ENCODE data around the gene HMCN1. TPM values are rescaled to one million over a fixed set of nuclear protein-coding genes. Genes with fewer than 3 reads are reported as not detected.
A peak's percentile ranks its signal among the peaks of the same experiment; 100 is the strongest.

Gene HMCN1
- total RNA-seq, 2 experiments from 2014 or later, result 0.14 TPM; not detected in 1

GRCh38 chr1:186079084-186079684 is 345.0 kb downstream of the HMCN1 start:
- no peaks in the 10 kb centered on the region for H3K9me3 Mint-ChIP-seq (ENCODE audit: low read depth)
- no peak overlapping the region for H3K27ac Mint-ChIP-seq
- no peaks in the 10 kb centered on the region for H3K27me3 Mint-ChIP-seq
- no peaks in the 10 kb centered on the region for H3K36me3 Mint-ChIP-seq (ENCODE audit: low read depth)
- CTCF ChIA-PET, result no interaction called here
- intact Hi-C loops (cut with DNase I, micrococcal nuclease), result no loop called here
- H3K4me3 Mint-ChIP-seq, result no peak overlapping the region
- H3K4me1 Mint-ChIP-seq, result no peaks in the 10 kb centered on the region
- no peak for ATAC-seq
- DNase-seq, result no peak
- POLR2A ChIA-PET, result no interaction called here

DNA sequence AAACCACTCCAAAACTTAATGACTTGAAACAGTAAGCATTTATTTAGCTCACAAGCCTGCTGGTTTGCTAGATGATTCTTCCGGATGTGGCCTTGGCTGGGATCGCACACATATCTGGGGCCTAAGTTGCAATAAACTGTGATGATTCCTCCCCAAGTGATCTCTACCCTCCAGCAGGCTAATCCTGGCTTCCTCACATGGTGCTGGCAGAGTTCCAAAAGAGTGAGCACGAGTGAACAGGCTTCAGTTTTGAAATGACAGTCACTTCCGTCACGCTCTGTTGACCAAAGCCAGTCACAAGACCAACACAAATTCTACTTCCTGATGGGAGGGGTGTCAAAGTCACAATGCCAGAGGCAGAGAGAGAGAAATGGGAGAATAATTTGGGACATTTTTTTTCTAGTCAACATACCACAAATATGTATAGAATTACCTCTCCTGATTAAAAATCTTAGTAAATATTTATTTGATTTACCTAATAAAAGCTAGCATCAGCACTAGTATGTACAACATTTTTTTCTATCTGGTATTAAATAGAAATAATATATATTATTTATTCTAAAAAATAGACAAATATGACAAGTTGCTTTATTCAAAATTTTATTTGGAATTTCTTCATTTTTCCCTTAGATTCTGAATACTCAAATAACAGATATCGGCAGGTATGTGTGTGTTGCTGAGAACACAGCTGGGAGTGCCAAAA is 348.2 kb downstream of the HMCN1 start:
- H3K36me3 Mint-ChIP-seq (ENCODE audit: low read depth), result no peaks in the 10 kb centered on the region
- no peaks in the 10 kb centered on the region for H3K4me1 Mint-ChIP-seq
- no peak overlapping the region for H3K27ac Mint-ChIP-seq
- DNase-seq (peak; percentile 33), ATAC-seq (peak; percentile 16)
- intact Hi-C loops (cut with DNase I, micrococcal nuclease), result no loop called here
- CTCF ChIA-PET, result no interaction called here
- POLR2A ChIA-PET, result no interaction called here
- H3K27me3 Mint-ChIP-seq, result peaks cover 2% of the 10 kb centered on the region
- H3K9me3 Mint-ChIP-seq (ENCODE audit: low read depth), result no peaks in the 10 kb centered on the region
- no peak overlapping the region for H3K4me3 Mint-ChIP-seq

DNA sequence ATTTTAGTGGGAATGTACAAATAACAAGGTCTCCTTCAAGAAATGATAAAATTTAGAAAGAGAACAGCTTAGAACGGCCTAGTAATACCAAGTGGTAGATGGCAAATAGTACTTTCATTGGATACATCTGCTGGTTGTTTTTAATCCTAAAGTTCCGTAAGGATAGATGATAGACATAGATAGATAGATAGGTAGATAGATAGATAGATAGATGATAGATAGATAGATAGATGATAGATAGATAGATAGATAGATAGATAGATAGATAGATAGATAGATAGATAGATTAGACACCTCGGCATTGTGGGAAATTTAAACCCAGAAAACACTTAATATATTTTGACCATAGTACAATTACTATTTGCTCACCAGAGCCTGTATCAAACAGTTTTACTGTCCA is 352.4 kb downstream of the HMCN1 start:
- DNase-seq (no peak), ATAC-seq (no peak)
- H3K27ac Mint-ChIP-seq, result no peak overlapping the region
- H3K9me3 Mint-ChIP-seq (ENCODE audit: low read depth), result no peaks in the 10 kb centered on the region
- H3K4me1 Mint-ChIP-seq, result no peaks in the 10 kb centered on the region
- intact Hi-C loops (cut with DNase I, micrococcal nuclease), result no loop called here
- peaks cover 4% of the 10 kb centered on the region for H3K27me3 Mint-ChIP-seq
- no peak overlapping the region for H3K4me3 Mint-ChIP-seq
- CTCF ChIA-PET, result no interaction called here
- no peaks in the 10 kb centered on the region for H3K36me3 Mint-ChIP-seq (ENCODE audit: low read depth)
- POLR2A ChIA-PET, result no interaction called here

GRCh38 chr1:186089940-186090339 is 355.7 kb downstream of the HMCN1 start:
- Mint-ChIP-seq H3K27me3 (peaks cover 4% of the 10 kb centered on the region), H3K36me3 (ENCODE audit: low read depth) (no peaks in the 10 kb centered on the region), H3K4me3 (no peak overlapping the region), H3K27ac (no peak overlapping the region), H3K9me3 (ENCODE audit: low read depth) (no peaks in the 10 kb centered on the region), H3K4me1 (no peaks in the 10 kb centered on the region)
- POLR2A ChIA-PET, result no interaction called here
- CTCF ChIA-PET, result no interaction called here
- no peak for ATAC-seq
- no peak for DNase-seq
- intact Hi-C loops (cut with DNase I, micrococcal nuclease), result no loop called here

GRCh38 chr1:186091222-186091720 is 357.1 kb downstream of the HMCN1 start:
- H3K27ac Mint-ChIP-seq, result no peak overlapping the region
- H3K4me3 Mint-ChIP-seq, result no peak overlapping the region
- H3K27me3 Mint-ChIP-seq, result peaks cover 5% of the 10 kb centered on the region
- DNase-seq, result no peak
- H3K36me3 Mint-ChIP-seq (ENCODE audit: low read depth), result no peaks in the 10 kb centered on the region
- H3K9me3 Mint-ChIP-seq (ENCODE audit: low read depth), result no peaks in the 10 kb centered on the region
- ATAC-seq, result no peak
- intact Hi-C loops (cut with DNase I, micrococcal nuclease), result no loop called here
- H3K4me1 Mint-ChIP-seq, result no peaks in the 10 kb centered on the region
- ChIA-PET POLR2A (no interaction called here), CTCF (interaction anchor here (1.0 kb wide), 1 partner anchor 18 kb away, joined by 3 read pairs; no protein-coding TSS in a partner anchor)

GRCh38 chr1:186093437-186093836 is 359.2 kb downstream of the HMCN1 start:
- intact Hi-C loops (cut with DNase I, micrococcal nuclease), result no loop called here
- Mint-ChIP-seq H3K27ac (no peak overlapping the region), H3K9me3 (ENCODE audit: low read depth) (no peaks in the 10 kb centered on the region), H3K4me3 (no peak overlapping the region), H3K36me3 (ENCODE audit: low read depth) (no peaks in the 10 kb centered on the region), H3K4me1 (no peaks in the 10 kb centered on the region), H3K27me3 (peaks cover 5% of the 10 kb centered on the region)
- ChIA-PET POLR2A (no interaction called here), CTCF (no interaction called here)
- ATAC-seq, result no peak
- no peak for DNase-seq

GRCh38 chr1:186094172-186094571 is 360.0 kb downstream of the HMCN1 start:
- DNase-seq (no peak), ATAC-seq (no peak)
- Mint-ChIP-seq H3K27me3 (peaks cover 5% of the 10 kb centered on the region), H3K4me1 (no peaks in the 10 kb centered on the region), H3K36me3 (ENCODE audit: low read depth) (no peaks in the 10 kb centered on the region), H3K9me3 (ENCODE audit: low read depth) (no peaks in the 10 kb centered on the region), H3K27ac (no peak overlapping the region), H3K4me3 (no peak overlapping the region)
- POLR2A ChIA-PET, result no interaction called here
- CTCF ChIA-PET, result no interaction called here
- intact Hi-C loops (cut with DNase I, micrococcal nuclease), result no loop called here

GRCh38 chr1:186099336-186100104 is 365.3 kb downstream of the HMCN1 start:
- no peaks in the 10 kb centered on the region for H3K36me3 Mint-ChIP-seq (ENCODE audit: low read depth)
- H3K9me3 Mint-ChIP-seq (ENCODE audit: low read depth), result no peaks in the 10 kb centered on the region
- H3K4me1 Mint-ChIP-seq, result no peaks in the 10 kb centered on the region
- intact Hi-C loops (cut with DNase I, micrococcal nuclease), result no loop called here
- POLR2A ChIA-PET, result no interaction called here
- DNase-seq, result no peak
- no peak overlapping the region for H3K4me3 Mint-ChIP-seq
- peaks cover 5% of the 10 kb centered on the region for H3K27me3 Mint-ChIP-seq
- CTCF ChIA-PET, result interaction anchor here (0.6 kb wide), 1 partner anchor 236 kb away, joined by 3 read pairs; no protein-coding TSS in a partner anchor
- no peak overlapping the region for H3K27ac Mint-ChIP-seq
- ATAC-seq, result no peak

DNA sequence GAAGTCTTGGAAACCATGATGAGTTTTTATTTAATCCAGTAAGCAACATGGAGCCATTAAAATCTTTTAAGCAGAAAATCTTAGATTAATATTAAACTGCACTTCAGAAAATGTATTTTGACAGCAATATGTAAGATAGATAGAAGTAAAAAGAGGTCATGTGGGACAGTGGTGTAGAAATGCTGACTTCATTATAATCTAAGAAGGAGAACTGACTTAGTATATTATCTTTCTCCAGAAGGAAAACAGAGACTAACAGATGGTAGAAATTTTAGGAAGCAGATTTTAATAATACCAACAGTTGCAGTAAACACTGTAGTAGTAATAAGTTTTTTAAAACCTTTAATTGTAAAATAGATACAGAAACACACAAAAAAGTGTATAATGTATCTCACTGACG is 367.9 kb downstream of the HMCN1 start:
- POLR2A ChIA-PET, result no interaction called here
- no peaks in the 10 kb centered on the region for H3K4me1 Mint-ChIP-seq
- H3K36me3 Mint-ChIP-seq (ENCODE audit: low read depth), result no peaks in the 10 kb centered on the region
- H3K9me3 Mint-ChIP-seq (ENCODE audit: low read depth), result no peaks in the 10 kb centered on the region
- intact Hi-C loops (cut with DNase I, micrococcal nuclease), result no loop called here
- no peak for ATAC-seq
- H3K4me3 Mint-ChIP-seq, result no peak overlapping the region
- DNase-seq, result no peak
- CTCF ChIA-PET, result no interaction called here
- H3K27me3 Mint-ChIP-seq, result peaks cover 4% of the 10 kb centered on the region
- H3K27ac Mint-ChIP-seq, result no peak overlapping the region

DNA sequence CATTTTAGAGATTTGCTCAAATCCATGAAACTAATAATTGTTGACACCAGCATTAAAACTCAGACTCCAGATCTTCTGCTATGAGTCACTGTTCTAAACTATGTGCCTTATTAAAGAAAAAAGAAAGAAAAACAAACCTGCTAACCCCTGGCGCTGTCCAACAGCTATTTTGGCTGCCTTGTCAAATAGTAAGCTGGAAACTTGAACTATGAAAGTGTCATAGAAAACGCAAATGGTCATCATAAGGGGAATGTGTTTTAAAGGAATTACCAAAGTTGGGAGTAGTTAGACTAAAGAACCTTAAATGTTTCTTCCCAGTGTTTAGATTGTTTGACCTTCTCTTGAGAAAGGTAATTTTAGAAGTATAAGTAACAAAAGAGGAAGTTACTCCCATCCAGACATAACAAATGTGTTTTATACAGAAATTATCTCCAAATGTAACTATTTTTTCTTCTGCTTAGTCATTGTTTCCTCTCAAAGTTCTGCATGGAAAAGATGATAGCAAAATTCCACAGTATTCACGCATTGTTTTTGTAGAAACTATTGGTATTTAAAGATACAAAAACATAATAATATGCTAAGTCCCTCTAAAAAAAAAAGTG is 368.5 kb downstream of the HMCN1 start:
- Mint-ChIP-seq H3K36me3 (ENCODE audit: low read depth) (no peaks in the 10 kb centered on the region), H3K9me3 (ENCODE audit: low read depth) (no peaks in the 10 kb centered on the region), H3K4me3 (no peak overlapping the region), H3K27me3 (peaks cover 4% of the 10 kb centered on the region), H3K27ac (no peak overlapping the region), H3K4me1 (no peaks in the 10 kb centered on the region)
- POLR2A ChIA-PET, result no interaction called here
- CTCF ChIA-PET, result no interaction called here
- no peak for ATAC-seq
- no peak for DNase-seq
- intact Hi-C loops (cut with DNase I, micrococcal nuclease), result no loop called here

GRCh38 chr1:186104459-186104858 is 370.3 kb downstream of the HMCN1 start:
- Mint-ChIP-seq H3K9me3 (ENCODE audit: low read depth) (no peaks in the 10 kb centered on the region), H3K4me3 (no peak overlapping the region), H3K27ac (no peak overlapping the region), H3K4me1 (no peaks in the 10 kb centered on the region), H3K36me3 (ENCODE audit: low read depth) (no peaks in the 10 kb centered on the region), H3K27me3 (peaks cover 2% of the 10 kb centered on the region)
- intact Hi-C loops (cut with DNase I, micrococcal nuclease), result loop anchor here in 1 of 2 experiments (1.0 kb wide), 1 partner anchor 12 kb away; no protein-coding TSS in a partner anchor
- ChIA-PET CTCF (no interaction called here), POLR2A (interaction anchor here (0.5 kb wide), 1 partner anchor 118 kb away, joined by 3 read pairs; no protein-coding TSS in a partner anchor)
- no peak for ATAC-seq
- no peak for DNase-seq

Measured in activated CD4-positive, alpha-beta T cell treated with anti-CD3 and anti-CD28 coated beads for 36 hours (primary cell).